ENCODE results near the gene PDE5A.

PDE5A gene

GRCh38 chr4:119627267-119628255 lies 1.0 kb downstream of the PDE5A start:
- FAIRE-seq (no peak), DNase-seq (ENCODE audit: insufficient read length, low spot score) (peak; percentile 26)
- TF ChIP-seq, protein P1, sequence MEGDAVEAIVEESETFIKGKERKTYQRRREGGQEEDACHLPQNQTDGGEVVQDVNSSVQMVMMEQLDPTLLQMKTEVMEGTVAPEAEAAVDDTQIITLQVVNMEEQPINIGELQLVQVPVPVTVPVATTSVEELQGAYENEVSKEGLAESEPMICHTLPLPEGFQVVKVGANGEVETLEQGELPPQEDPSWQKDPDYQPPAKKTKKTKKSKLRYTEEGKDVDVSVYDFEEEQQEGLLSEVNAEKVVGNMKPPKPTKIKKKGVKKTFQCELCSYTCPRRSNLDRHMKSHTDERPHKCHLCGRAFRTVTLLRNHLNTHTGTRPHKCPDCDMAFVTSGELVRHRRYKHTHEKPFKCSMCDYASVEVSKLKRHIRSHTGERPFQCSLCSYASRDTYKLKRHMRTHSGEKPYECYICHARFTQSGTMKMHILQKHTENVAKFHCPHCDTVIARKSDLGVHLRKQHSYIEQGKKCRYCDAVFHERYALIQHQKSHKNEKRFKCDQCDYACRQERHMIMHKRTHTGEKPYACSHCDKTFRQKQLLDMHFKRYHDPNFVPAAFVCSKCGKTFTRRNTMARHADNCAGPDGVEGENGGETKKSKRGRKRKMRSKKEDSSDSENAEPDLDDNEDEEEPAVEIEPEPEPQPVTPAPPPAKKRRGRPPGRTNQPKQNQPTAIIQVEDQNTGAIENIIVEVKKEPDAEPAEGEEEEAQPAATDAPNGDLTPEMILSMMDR (IDR thresholded peaks at IDR 0.05; ENCODE audit: insufficient read depth, missing control alignments), result peak; percentile 52

DNA sequence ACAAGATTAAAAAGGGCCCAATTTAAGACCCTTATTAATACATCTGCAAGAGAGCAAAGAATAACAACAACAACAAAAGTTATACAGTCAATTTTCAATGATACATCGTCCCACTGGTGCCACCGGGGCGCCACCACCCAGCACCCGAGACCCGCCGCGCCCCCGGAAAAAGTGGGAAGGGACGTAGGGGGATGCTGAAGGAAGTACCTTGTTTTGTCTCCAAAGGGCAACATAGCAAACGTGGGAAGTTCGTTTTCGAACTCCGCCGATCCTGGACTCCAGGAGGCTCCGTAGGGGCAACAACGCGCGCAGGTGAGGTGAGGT lies 1.7 kb downstream of the PDE5A start:
- FAIRE-seq, result no peak
- DNase-seq (ENCODE audit: insufficient read length, low spot score), result no peak
- TF ChIP-seq, protein P1 (IDR thresholded peaks at IDR 0.05; ENCODE audit: insufficient read depth, missing control alignments), result no peak

GRCh38 chr4:119626420-119626819 lies 2.2 kb downstream of the PDE5A start:
- DNase-seq (ENCODE audit: insufficient read length, low spot score), result no peak
- no peak for FAIRE-seq
- TF ChIP-seq, protein P1 (IDR thresholded peaks at IDR 0.05; ENCODE audit: insufficient read depth, missing control alignments), result no peak

DNA sequence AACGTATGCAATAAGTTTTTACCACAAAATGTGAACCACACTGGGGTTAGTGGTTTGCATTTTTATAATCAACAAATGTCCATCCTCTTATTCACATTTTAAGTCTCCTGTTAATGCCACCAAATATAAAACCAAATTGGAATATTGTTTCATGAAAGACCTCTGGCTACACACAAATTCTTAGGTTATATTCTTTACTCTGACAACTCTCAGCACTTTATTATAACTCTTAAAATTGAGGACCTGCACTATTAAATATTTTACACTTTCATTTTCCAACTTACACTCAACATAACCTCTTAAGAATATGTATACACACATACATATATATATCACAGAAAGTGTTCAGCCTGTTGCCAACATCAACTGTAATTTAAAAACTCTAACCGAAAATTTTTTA lies 2.8 kb downstream of the PDE5A start:
- no peak for DNase-seq (ENCODE audit: insufficient read length, low spot score)
- FAIRE-seq, result no peak
- TF ChIP-seq, protein P1 (IDR thresholded peaks at IDR 0.05; ENCODE audit: insufficient read depth, missing control alignments), result no peak

DNA sequence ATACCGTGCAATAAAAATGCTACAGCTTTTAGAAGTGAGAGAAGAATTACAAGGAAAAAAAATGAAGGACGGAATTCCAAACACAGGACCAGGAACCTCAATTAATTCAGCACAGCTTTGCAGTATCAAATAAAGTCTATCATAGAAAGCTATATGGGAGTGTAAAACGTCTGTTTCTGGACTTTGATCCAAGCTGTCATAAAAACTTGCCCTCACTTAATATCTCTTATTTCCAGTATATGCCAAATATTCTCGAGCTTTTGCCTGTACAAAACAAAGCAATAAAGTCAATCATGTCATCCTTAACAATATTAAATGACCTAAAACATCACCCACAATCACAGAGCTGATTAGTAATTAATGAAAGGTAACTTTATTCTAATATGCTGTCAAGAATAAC lies 4.2 kb downstream of the PDE5A start:
- DNase-seq (ENCODE audit: insufficient read length, low spot score), result no peak

GRCh38 chr4:119623025-119623424 lies 5.6 kb downstream of the PDE5A start:
- TF ChIP-seq, protein P1 (IDR thresholded peaks at IDR 0.05; ENCODE audit: insufficient read depth, missing control alignments), result no peak
- DNase-seq (ENCODE audit: insufficient read length, low spot score) (no peak), FAIRE-seq (no peak)

More for the DNA sequence above, 4.2 kb downstream of the PDE5A start:
- FAIRE-seq, result no peak
- TF ChIP-seq, protein P1 (IDR thresholded peaks at IDR 0.05; ENCODE audit: insufficient read depth, missing control alignments), result no peak
